Activated T-cell treated with anti-CD3 and anti-CD28 coated beads for 24 hours (primary cell): Measurements from ENCODE around the gene ADRB1.

Source experiments
- DNase-seq: peaks from one replicate; pipeline ENCODE4 v3.0.0-alpha.2; 2020; ENCODE audit warnings: low read depth

The ADRB1 gene

DNA sequence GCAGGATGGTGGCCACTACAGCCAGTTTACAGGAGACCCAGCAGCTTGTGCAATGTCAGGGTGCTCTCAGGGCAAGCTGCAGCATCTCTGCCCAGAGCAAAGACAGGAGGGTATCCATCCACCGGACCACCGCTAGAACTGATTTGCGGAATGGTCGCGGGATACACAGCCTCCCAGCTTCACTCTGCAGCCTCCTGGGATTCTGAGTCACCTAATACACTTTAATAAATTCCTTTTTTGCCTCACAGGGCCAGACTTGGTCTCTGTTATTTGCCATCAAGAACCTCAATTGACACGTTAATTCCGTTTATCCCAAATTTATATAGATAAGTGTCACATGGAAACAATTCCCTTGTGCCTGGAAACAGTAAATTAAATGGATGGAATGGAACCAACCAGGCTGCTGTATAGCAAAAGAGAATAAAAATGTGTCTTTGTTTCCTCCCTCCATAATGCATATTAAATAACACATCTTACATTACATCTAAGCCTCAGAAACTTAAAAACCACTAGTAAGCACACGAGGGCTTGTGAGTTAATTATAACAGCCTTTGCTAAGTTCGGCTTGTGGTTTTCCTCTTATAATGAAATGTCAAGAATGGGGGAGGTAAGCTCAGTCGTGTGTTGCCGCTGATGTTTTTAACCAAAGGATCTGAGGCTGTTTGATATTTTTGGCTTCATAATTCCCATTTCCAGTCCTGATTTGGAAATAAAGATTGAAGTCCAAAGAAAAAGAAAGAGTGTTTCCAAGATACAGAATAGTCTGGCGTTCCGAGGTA, 52.1 kb downstream of the ADRB1 start:
- DNase-seq = no peak
